Measurements from ENCODE around the gene UPK3BL2.
A peak's percentile ranks its signal among the peaks of the same experiment; 100 is the strongest.
"Not testable (repeated sequence)": the region's sequence is repeated elsewhere in the genome, so short reads cannot be mapped to it uniquely, and the experiment has no call there.

UPK3BL2 gene

GRCh38 chr7:102527822-102528793, 15.4 kb downstream of the UPK3BL2 start:
- not testable (repeated sequence) for H3K9ac ChIP-seq (ENCODE audit: low read length); H3K36me3 ChIP-seq (ENCODE audit: control insufficient read depth, insufficient read depth, low read length); H3K4me3 ChIP-seq (ENCODE audit: low read depth, low read length); H3K4me1 ChIP-seq (ENCODE audit: control insufficient read depth, insufficient read depth, low read length); H3K9me3 ChIP-seq (ENCODE audit: control insufficient read depth, insufficient read depth, low read depth, low read length); H3K27ac ChIP-seq (ENCODE audit: low read depth, low read length); H3K27me3 ChIP-seq (ENCODE audit: control insufficient read depth, insufficient read depth, low read length)

- H3K27ac ChIP-seq (ENCODE audit: low read depth, low read length); H3K36me3 ChIP-seq (ENCODE audit: control insufficient read depth, insufficient read depth, low read length); H3K9me3 ChIP-seq (ENCODE audit: control insufficient read depth, insufficient read depth, low read depth, low read length); H3K4me1 ChIP-seq (ENCODE audit: control insufficient read depth, insufficient read depth, low read length); H3K4me3 ChIP-seq (ENCODE audit: low read depth, low read length); H3K9ac ChIP-seq (ENCODE audit: low read length); H3K27me3 ChIP-seq (ENCODE audit: control insufficient read depth, insufficient read depth, low read length): not testable (repeated sequence)
Measured at GRCh38 chr7:102527182-102527581, 16.3 kb downstream of the UPK3BL2 start.

- H3K27me3 ChIP-seq (ENCODE audit: control insufficient read depth, insufficient read depth, low read length); H3K9me3 ChIP-seq (ENCODE audit: control insufficient read depth, insufficient read depth, low read depth, low read length); H3K9ac ChIP-seq (ENCODE audit: low read length); H3K4me3 ChIP-seq (ENCODE audit: low read depth, low read length); H3K36me3 ChIP-seq (ENCODE audit: control insufficient read depth, insufficient read depth, low read length); H3K4me1 ChIP-seq (ENCODE audit: control insufficient read depth, insufficient read depth, low read length); H3K27ac ChIP-seq (ENCODE audit: low read depth, low read length): not testable (repeated sequence)
Measured at GRCh38 chr7:102524803-102525202, 18.7 kb downstream of the UPK3BL2 start.

- H3K27me3 ChIP-seq (ENCODE audit: control insufficient read depth, insufficient read depth, low read length); H3K27ac ChIP-seq (ENCODE audit: low read depth, low read length); H3K9ac ChIP-seq (ENCODE audit: low read length); H3K4me3 ChIP-seq (ENCODE audit: low read depth, low read length); H3K36me3 ChIP-seq (ENCODE audit: control insufficient read depth, insufficient read depth, low read length); H3K9me3 ChIP-seq (ENCODE audit: control insufficient read depth, insufficient read depth, low read depth, low read length); H3K4me1 ChIP-seq (ENCODE audit: control insufficient read depth, insufficient read depth, low read length): not testable (repeated sequence)
Measured at GRCh38 chr7:102520797-102521196, 22.7 kb downstream of the UPK3BL2 start.

DNA sequence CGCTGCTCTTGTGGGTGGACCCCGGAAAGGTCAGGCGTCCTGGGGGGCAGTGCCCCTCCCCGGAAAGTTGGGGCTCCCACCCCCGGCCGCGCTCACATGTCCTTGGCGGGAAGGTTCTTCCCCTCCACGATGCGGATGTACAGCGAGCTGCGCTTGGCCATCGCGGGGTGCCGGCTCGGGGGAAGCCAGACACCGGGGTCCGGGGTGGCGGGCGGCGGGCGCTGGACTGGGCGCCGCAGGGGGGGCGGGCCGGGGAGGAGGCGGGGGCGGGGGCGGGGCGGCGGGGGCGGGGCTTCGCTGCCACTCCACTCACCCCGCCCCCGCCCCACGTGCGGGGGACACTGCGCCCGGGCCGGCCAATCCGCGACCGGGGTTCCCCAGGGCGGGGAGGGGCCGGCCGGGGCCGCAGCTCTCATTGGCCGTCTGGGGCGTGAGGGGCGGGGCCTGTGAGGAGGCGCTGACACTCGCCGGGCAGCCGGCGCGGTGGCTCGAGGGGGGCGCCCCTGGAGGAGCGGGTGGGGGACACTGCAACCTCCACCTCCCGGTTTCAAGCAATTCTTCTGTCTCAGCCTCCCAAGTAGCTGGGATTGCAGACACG, 25.8 kb downstream of the UPK3BL2 start, which contains the start of gene RASA4B:
Gene RASA4B (minus strand): TSS at position 228 of the 598 bp plus-strand sequence. CDS start 67 bp downstream, at position 161.
- H3K36me3 ChIP-seq (ENCODE audit: control insufficient read depth, insufficient read depth, low read length); H3K9ac ChIP-seq (ENCODE audit: low read length); H3K27ac ChIP-seq (ENCODE audit: low read depth, low read length); H3K27me3 ChIP-seq (ENCODE audit: control insufficient read depth, insufficient read depth, low read length); H3K4me1 ChIP-seq (ENCODE audit: control insufficient read depth, insufficient read depth, low read length); H3K9me3 ChIP-seq (ENCODE audit: control insufficient read depth, insufficient read depth, low read depth, low read length); H3K4me3 ChIP-seq (ENCODE audit: low read depth, low read length): not testable (repeated sequence)

GRCh38 chr7:102516951-102517350, 26.5 kb downstream of the UPK3BL2 start:
- not testable (repeated sequence) for H3K9ac ChIP-seq (ENCODE audit: low read length); H3K36me3 ChIP-seq (ENCODE audit: control insufficient read depth, insufficient read depth, low read length); H3K27me3 ChIP-seq (ENCODE audit: control insufficient read depth, insufficient read depth, low read length); H3K27ac ChIP-seq (ENCODE audit: low read depth, low read length); H3K4me1 ChIP-seq (ENCODE audit: control insufficient read depth, insufficient read depth, low read length); H3K9me3 ChIP-seq (ENCODE audit: control insufficient read depth, insufficient read depth, low read depth, low read length); H3K4me3 ChIP-seq (ENCODE audit: low read depth, low read length)

DNA sequence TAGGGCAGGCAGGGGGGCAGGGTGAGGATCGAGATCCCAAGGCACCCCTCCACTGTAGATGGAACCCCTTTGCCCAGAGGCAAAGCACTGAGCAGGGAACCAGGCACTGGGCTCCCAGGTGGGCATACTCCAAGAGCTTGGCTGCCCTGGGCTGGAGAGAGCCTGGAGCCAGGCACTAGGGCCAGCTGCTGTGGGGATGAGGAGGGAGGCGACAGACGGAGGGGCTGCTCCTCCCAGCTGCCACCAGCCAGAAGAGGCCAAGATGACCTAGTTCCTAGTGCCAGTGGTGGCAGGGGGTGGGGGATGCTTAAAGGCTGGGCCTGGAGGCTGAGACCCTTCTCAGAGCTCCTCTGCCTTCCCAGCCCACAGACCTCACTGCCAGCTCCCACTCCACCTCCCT, 27.6 kb downstream of the UPK3BL2 start:
- H3K4me1 ChIP-seq (ENCODE audit: control insufficient read depth, insufficient read depth, low read length); H3K27me3 ChIP-seq (ENCODE audit: control insufficient read depth, insufficient read depth, low read length); H3K36me3 ChIP-seq (ENCODE audit: control insufficient read depth, insufficient read depth, low read length); H3K4me3 ChIP-seq (ENCODE audit: low read depth, low read length); H3K9me3 ChIP-seq (ENCODE audit: control insufficient read depth, insufficient read depth, low read depth, low read length); H3K9ac ChIP-seq (ENCODE audit: low read length); H3K27ac ChIP-seq (ENCODE audit: low read depth, low read length): not testable (repeated sequence)

- H3K27me3 ChIP-seq (ENCODE audit: control insufficient read depth, insufficient read depth, low read length); H3K36me3 ChIP-seq (ENCODE audit: control insufficient read depth, insufficient read depth, low read length); H3K9me3 ChIP-seq (ENCODE audit: control insufficient read depth, insufficient read depth, low read depth, low read length); H3K4me1 ChIP-seq (ENCODE audit: control insufficient read depth, insufficient read depth, low read length); H3K27ac ChIP-seq (ENCODE audit: low read depth, low read length); H3K4me3 ChIP-seq (ENCODE audit: low read depth, low read length); H3K9ac ChIP-seq (ENCODE audit: low read length): not testable (repeated sequence)
Measured at GRCh38 chr7:102514881-102515721, 28.4 kb downstream of the UPK3BL2 start.

GRCh38 chr7:102512642-102513221, 30.8 kb downstream of the UPK3BL2 start:
- H3K27me3 ChIP-seq (ENCODE audit: control insufficient read depth, insufficient read depth, low read length); H3K9ac ChIP-seq (ENCODE audit: low read length): not testable (repeated sequence)

GRCh38 chr7:102511860-102512522, 31.5 kb downstream of the UPK3BL2 start:
- H3K4me3 ChIP-seq (ENCODE audit: low read depth, low read length); H3K9me3 ChIP-seq (ENCODE audit: control insufficient read depth, insufficient read depth, low read depth, low read length); H3K9ac ChIP-seq (ENCODE audit: low read length); H3K27ac ChIP-seq (ENCODE audit: low read depth, low read length); H3K36me3 ChIP-seq (ENCODE audit: control insufficient read depth, insufficient read depth, low read length); H3K27me3 ChIP-seq (ENCODE audit: control insufficient read depth, insufficient read depth, low read length); H3K4me1 ChIP-seq (ENCODE audit: control insufficient read depth, insufficient read depth, low read length): not testable (repeated sequence)

More at GRCh38 chr7:102512642-102513221, 30.8 kb downstream of the UPK3BL2 start:
- H3K9me3 ChIP-seq (ENCODE audit: control insufficient read depth, insufficient read depth, low read depth, low read length); H3K27ac ChIP-seq (ENCODE audit: low read depth, low read length); H3K4me1 ChIP-seq (ENCODE audit: control insufficient read depth, insufficient read depth, low read length); H3K36me3 ChIP-seq (ENCODE audit: control insufficient read depth, insufficient read depth, low read length): not testable (repeated sequence)
- H3K4me3 ChIP-seq (ENCODE audit: low read depth, low read length): peak overlapping the region; percentile 22; the same call in 1 of the 2 replicates
